Fibroblast of lung (primary cell): ENCODE measurements around the gene BAZ2A. TPM values are rescaled to one million over a fixed set of nuclear protein-coding genes. Genes with fewer than 3 reads are reported as not detected.
"Not testable (repeated sequence)": the region's sequence is repeated elsewhere in the genome, so short reads cannot be mapped to it uniquely, and the experiment has no call there.

Experiments used
- DNase-seq, 2 donors: peaks; one replicate each; pipeline versions ENCODE4 v3.0.0 to v3.0.0-alpha.2; 2010; ENCODE audit warnings: low read depth in 2 of 2
- H2AFZ ChIP-seq: 2 replicates; pipeline ENCODE4 v1.5.1; 2012; ENCODE audit warnings: low read length, control low read depth, inconsistent platforms
- H3K27ac ChIP-seq: 2 replicates; pipeline ENCODE4 v1.5.1; 2011; ENCODE audit warnings: low read length, control low read depth; ENCODE audit not compliant: insufficient read depth
- H3K27me3 ChIP-seq: 2 replicates; pipeline ENCODE4 v1.5.1; 2011; ENCODE audit warnings: mild to moderate bottlenecking, low read length; ENCODE audit not compliant: control insufficient read depth, insufficient read depth
- H3K36me3 ChIP-seq: 2 replicates; pipeline ENCODE4 v1.5.1; 2011; ENCODE audit warnings: low read length; ENCODE audit not compliant: control insufficient read depth, insufficient read depth
- H3K4me1 ChIP-seq: 2 replicates; pipeline ENCODE4 v1.5.1; 2011; ENCODE audit warnings: low read length; ENCODE audit not compliant: control insufficient read depth, insufficient read depth; ENCODE audit errors: extremely low read depth
- H3K4me2 ChIP-seq: 2 replicates; pipeline ENCODE4 v1.5.1; 2011; ENCODE audit warnings: low read length, control low read depth; ENCODE audit not compliant: insufficient read depth; ENCODE audit errors: extremely low read depth
- H3K4me3 ChIP-seq, 4 experiments: fragments of 200-600 bp in 1 of 4; sonication (generic) in 1 of 4; replicated peaks in 1 of 4; 2 replicates each; pipeline ENCODE4 v1.5.1; 2011 to 2016; ENCODE audit warnings: low read length in 4 of 4, low read depth in 3 of 4, mild to moderate bottlenecking in 3 of 4, control low read depth in 2 of 4, inconsistent platforms in 1 of 4, mixed read lengths in 1 of 4; ENCODE audit not compliant: insufficient read depth in 1 of 4; ENCODE audit errors: control extremely low read depth in 1 of 4
- H3K79me2 ChIP-seq: 2 replicates; pipeline ENCODE4 v1.5.1; 2012; ENCODE audit warnings: mild to moderate bottlenecking, low read length, inconsistent platforms; ENCODE audit not compliant: control insufficient read depth, insufficient read depth
- H3K9ac ChIP-seq: 2 replicates; pipeline ENCODE4 v1.5.1; 2011; ENCODE audit warnings: mild to moderate bottlenecking, low read length, control low read depth; ENCODE audit not compliant: insufficient read depth
- H3K9me3 ChIP-seq: 2 replicates; pipeline ENCODE4 v1.5.1; 2012; ENCODE audit warnings: low read depth, low read length; ENCODE audit not compliant: control insufficient read depth, insufficient read depth
- H4K20me1 ChIP-seq: 2 replicates; pipeline ENCODE4 v1.5.1; 2011; ENCODE audit warnings: low read length; ENCODE audit not compliant: control insufficient read depth, insufficient read depth; ENCODE audit errors: extremely low read depth
- EZH2 ChIP-seq: IDR thresholded peaks from 2 replicates; pipeline ENCODE4 v1.5.1; 2012; ENCODE audit warnings: low read length, control low read depth, mild to moderate bottlenecking; ENCODE audit errors: missing control alignments
- polyA plus RNA-seq, 2 donors: library from polyadenylated mRNA; depleted of rRNA in 1 of 2; stranded (reverse) in 1 of 2; unstranded in 1 of 2; fragments of >200 nt; gene quantifications; 2 replicates each; pipeline ENCODE4 v1.2.1, GENCODE V29; 2011 to 2012; ENCODE audit warnings: missing spikeins in 1 of 2
- total RNA-seq: library from RNA; depleted of rRNA; stranded (reverse); fragments of >200 nt; gene quantifications from 2 replicates; pipeline ENCODE4 v1.2.1, GENCODE V29; 2014
- TF ChIP-seq, protein P1 (sequence below), 2 donors: IDR thresholded peaks in 1 of 2; conservative IDR thresholded peaks in 1 of 2; 1 replicate in 1 of 2; 2 replicates in 1 of 2; pipeline ENCODE4 v1.5.1; 2011 to 2012; ENCODE audit warnings: low read length in 2 of 2, control low read depth in 1 of 2, inconsistent platforms in 1 of 2, low read depth in 1 of 2, mild to moderate bottlenecking in 1 of 2

BAZ2A gene
- total and polyA plus RNA-seq, 2 donors (not counting 1 experiment from before 2014, with no cell fraction given) = 32.0 to 39.9 TPM

DNA sequence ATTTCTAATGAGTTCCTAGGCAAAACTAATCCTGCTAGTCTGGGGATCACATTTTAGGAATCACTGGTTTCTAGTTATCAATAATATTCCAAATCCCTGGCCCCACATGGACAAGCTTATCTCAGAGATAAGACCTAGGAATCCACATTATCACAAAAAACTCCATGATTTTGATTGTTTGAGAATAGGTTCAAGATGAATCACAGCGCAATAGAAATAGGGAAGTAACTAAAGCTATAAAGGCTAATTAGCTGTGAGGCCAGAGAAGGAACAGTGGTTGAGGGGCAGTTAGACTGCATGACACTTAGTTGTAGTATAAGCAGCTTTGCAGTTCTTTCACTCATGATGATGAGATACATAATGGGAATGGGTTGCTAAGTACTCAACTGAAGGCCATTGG is 28.8 kb upstream of the BAZ2A start:
- Histone ChIP-seq H3K27ac (no peak overlapping the region), H3K4me2 (no peak overlapping the region), H3K4me1 (no peaks in the 10 kb centered on the region), H3K9me3 (no peaks in the 10 kb centered on the region), H2AFZ (no peak overlapping the region), H3K79me2 (no peaks in the 10 kb centered on the region), H3K4me3 (no peak overlapping the region), H3K36me3 (peaks cover 2% of the 10 kb centered on the region), H3K27me3 (no peaks in the 10 kb centered on the region), H4K20me1 (no peaks in the 10 kb centered on the region), H3K9ac (no peak overlapping the region)
- no peak for TF ChIP-seq EZH2
- TF ChIP-seq, protein P1, sequence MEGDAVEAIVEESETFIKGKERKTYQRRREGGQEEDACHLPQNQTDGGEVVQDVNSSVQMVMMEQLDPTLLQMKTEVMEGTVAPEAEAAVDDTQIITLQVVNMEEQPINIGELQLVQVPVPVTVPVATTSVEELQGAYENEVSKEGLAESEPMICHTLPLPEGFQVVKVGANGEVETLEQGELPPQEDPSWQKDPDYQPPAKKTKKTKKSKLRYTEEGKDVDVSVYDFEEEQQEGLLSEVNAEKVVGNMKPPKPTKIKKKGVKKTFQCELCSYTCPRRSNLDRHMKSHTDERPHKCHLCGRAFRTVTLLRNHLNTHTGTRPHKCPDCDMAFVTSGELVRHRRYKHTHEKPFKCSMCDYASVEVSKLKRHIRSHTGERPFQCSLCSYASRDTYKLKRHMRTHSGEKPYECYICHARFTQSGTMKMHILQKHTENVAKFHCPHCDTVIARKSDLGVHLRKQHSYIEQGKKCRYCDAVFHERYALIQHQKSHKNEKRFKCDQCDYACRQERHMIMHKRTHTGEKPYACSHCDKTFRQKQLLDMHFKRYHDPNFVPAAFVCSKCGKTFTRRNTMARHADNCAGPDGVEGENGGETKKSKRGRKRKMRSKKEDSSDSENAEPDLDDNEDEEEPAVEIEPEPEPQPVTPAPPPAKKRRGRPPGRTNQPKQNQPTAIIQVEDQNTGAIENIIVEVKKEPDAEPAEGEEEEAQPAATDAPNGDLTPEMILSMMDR (conservative IDR thresholded peaks at IDR 0.05 in 1 of 2, IDR thresholded peaks at IDR 0.05 in 1 of 2; ENCODE audit: low read depth in 1 of 2, low read length in 2 of 2) = no peak
- no peak for DNase-seq

DNA sequence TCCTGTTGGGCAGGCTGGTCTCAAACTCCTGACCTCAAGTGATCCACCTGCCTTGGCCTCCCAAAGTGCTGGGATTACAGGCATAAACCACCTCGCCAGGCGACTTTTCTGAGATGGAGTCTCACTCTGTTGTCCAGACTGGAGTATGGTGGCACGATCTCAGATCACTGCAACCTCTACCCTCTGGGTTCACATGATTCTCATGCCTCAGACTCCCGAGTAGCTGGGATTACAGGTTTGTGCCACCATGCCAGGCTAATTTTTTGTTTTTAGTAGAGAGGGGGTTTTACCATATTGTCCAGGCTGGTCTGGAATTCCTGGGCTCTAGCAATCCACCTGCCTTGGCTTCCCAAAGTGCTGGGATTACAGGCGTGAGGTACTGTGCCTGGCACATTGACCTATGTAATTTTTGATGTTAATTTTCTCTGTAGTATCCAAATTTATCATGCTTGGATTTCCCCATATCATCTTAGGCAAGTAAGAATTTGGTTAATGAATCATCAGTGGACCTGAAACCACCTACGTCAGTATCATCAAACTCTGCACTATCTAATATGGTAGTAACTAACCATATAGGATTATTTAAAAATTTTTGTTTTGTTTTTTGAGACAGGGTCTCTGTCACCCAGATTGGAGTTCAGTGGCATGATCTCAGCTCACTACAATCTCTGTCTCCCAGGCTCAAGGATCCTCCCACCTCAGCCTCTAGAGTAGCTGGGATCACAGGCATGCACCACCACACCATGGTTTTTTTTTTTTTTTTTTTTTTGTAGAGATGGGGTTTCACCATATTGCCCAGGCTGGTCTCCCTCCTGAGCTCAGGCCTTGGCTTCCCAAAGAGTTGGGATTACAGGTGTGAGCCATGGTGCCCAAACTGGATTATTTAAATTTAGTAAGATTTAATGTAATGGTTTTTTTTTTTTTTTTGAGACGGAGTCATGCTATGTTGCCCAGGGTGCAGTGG is 27.6 kb upstream of the BAZ2A start:
- no peak overlapping the region for H3K27ac ChIP-seq
- no peak overlapping the region for H2AFZ ChIP-seq
- H3K79me2 ChIP-seq = no peaks in the 10 kb centered on the region
- H3K4me1 ChIP-seq = no peaks in the 10 kb centered on the region
- no peak for DNase-seq
- peaks cover 2% of the 10 kb centered on the region for H3K36me3 ChIP-seq
- no peaks in the 10 kb centered on the region for H3K9me3 ChIP-seq
- H3K27me3 ChIP-seq = no peaks in the 10 kb centered on the region
- H4K20me1 ChIP-seq = no peaks in the 10 kb centered on the region
- no peak overlapping the region for H3K9ac ChIP-seq
- H3K4me3 ChIP-seq = no peak overlapping the region
- TF ChIP-seq, protein P1 (conservative IDR thresholded peaks at IDR 0.05 in 1 of 2, IDR thresholded peaks at IDR 0.05 in 1 of 2; ENCODE audit: low read depth in 1 of 2, low read length in 2 of 2) = no peak
- TF ChIP-seq EZH2 = no peak
- no peak overlapping the region for H3K4me2 ChIP-seq

DNA sequence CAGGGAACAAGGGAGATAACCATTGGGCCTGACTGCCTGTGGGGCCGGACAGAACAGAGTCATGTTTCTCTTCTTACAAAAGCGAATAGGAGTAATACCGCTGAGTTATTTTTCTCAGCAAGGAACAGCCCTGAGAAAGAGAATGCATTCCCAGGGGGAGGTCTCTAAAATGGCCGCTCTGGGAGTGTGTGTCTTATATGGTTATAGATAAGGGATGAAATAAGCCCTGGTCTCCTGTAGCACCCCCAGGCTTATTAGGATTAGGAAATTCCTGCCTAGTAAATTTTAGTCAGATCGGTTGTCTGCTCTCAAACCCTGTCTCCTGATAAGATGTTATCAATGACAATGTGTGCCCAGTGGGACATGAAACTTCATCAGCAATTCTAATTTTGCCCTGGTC is 23.7 kb upstream of the BAZ2A start:
- H3K9me3 ChIP-seq, H3K4me1 ChIP-seq, H3K9ac ChIP-seq: not testable (repeated sequence)

DNA sequence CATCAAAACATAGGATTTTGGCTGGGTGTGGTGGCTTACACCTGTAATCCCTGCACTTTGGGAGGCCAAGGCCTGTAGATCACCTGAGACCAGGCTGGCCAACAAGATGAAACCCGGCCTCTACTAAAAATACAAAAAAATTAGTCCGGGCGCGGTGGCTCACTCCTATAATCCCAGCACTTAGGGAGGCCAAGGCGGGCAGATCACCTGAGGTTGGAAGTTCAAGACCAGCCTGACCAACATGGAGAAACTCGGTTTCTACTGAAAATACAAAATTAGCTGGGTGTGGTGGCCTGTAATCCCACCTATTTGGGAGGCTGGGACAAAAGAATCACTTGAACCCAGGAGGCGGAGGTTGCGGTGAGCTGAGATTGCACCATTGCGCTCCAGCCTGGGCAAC is 17.9 kb upstream of the BAZ2A start:
- DNase-seq, H3K4me1 ChIP-seq, H3K4me3 ChIP-seq, H3K4me2 ChIP-seq, H4K20me1 ChIP-seq, H3K27me3 ChIP-seq, H3K36me3 ChIP-seq, H3K9ac ChIP-seq, H2AFZ ChIP-seq, H3K9me3 ChIP-seq, H3K27ac ChIP-seq: not testable (repeated sequence)
- peaks cover 26% of the 10 kb centered on the region for H3K79me2 ChIP-seq

More for the DNA sequence above, 23.7 kb upstream of the BAZ2A start:
- not testable (repeated sequence) for DNase-seq, H3K36me3 ChIP-seq, H3K4me2 ChIP-seq, H3K27me3 ChIP-seq, H2AFZ ChIP-seq, H3K4me3 ChIP-seq, H4K20me1 ChIP-seq, H3K79me2 ChIP-seq, H3K27ac ChIP-seq
